T-helper 1 cell treated with Interleukin-12 subunit alpha and Interleukin-12 subunit beta and Interleukin-4 antibody, amounts not matched to agents 30 ng/mL and 1 ng/mL, for 36 hours (primary cell): ENCODE data around the gene NAA40. TPM values are rescaled to one million over a fixed set of nuclear protein-coding genes. Genes with fewer than 3 reads are reported as not detected.

Experiments used
- intact Hi-C: fragments of 100-400 bp; cut with micrococcal nuclease; formaldehyde crosslinking; loops from one replicate; pipeline ENCODE4 v1.15.1; 2024
- total RNA-seq: library from RNA; stranded (reverse); gene quantifications from 2 replicates; pipeline ENCODE4 v1.2.3, GENCODE V29; 2022

The NAA40 gene
- total RNA-seq, result 32.2 and 34.7 TPM in 2 replicates

DNA sequence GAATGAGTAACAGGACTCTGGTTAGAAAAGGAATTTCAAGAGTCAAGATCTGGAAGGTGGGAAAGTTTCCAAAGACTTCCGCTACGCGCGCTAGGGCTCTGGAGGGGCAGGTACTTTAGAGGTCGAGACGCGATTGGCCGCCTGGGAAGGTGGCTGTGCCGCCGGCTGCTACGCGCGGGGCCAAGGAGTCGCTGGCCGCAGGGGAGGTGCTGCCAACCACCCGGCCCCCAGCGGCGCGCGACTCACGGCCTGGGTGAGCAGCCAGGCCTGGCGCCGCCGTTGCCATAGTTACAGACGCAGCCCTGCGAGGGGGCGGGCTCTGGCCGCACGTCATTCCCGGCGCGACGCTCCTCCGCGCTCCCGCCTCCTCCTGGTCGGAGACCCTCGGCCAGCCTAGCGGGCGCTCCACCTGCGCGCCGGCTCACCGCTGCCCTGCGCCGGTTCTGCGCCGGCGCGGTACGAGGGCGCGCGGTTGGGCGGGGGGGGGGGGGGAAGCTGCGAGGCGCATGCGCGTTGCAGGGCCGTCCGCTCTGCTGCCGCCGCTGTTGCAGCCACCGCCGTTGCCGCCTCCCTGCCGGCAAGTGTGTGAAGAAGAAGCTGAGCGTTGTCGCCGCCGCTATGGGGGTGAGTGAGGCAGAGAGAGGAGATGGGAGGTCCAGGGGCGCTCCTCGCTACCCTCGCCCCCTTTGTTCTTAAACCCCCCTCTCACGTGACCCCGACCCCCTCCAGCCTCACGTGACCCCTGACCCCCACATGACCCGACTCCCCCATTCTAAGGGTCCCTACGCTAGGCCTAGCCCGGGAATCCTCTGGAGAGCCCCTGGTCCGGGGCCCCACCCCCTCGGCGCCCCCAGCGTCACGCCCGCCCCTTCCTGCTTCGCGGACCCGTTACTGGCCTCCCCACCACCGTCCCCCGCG lies at the start of gene NAA40:
Gene NAA40, plus strand, starts transcription at position 524 of the 918 bp plus-strand sequence. Its CDS starts 95 bp downstream, at position 619.
- intact Hi-C loops, result loop anchor here (1.0 to 2.0 kb wide), 9 partner anchors 20 to 331 kb away; partner anchors contain the start of genes COX8A, OTUB1 and STIP1

DNA sequence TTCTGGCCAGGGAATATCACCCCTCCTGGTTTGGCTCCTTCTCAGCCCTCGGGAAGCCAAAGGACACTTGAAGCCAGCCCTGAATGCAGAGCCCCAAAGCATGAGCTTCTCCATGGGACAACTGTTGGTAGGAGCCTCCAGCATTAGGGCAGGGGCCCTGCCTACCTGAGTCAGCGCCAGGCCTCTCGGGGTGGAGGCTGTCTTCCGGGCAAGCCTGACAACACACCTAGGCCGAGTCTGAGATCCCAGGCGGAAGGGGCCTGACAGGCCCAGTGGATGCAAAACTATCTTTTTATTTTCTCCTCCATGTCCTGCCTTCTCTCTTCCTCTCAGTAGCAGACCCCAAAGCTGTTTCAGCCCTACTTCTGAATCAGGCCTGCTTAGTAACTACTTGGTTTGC lies 49.5 kb upstream of the NAA40 start:
- intact Hi-C loops, result loop anchor here (2.0 kb wide), 1 partner anchor 75 kb away; no protein-coding TSS in a partner anchor

DNA sequence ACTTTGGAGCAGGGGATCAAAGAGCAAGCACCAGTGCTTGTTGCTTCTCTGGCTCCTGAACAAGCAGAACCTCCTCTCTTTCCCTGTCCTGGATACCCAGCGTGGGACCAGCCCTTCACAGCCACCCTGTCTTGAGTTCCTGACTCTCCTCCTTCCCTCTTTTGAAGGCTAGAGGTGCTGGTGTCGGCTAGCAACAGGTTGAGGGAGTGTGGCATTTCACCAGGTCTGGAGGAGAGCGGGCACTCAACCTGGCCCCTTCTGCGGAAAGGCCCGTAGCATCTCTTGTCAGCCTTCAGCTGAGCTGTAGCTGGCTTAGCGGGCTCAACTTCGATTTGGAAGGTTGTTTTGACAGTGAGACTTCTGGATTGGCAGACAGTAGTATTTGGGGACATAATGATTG lies 48.4 kb upstream of the NAA40 start:
- intact Hi-C loops, result no loop called here

GRCh38 chr11:63892228-63892627 lies 46.6 kb upstream of the NAA40 start:
- intact Hi-C loops, result no loop called here

- intact Hi-C loops, result no loop called here
Observed at GRCh38 chr11:63893355-63893754, 45.4 kb upstream of the NAA40 start.

- intact Hi-C loops, result no loop called here
Observed at GRCh38 chr11:63896071-63896470, 42.7 kb upstream of the NAA40 start.

- intact Hi-C loops, result no loop called here
Observed at GRCh38 chr11:63897459-63898146, 41.2 kb upstream of the NAA40 start.

DNA sequence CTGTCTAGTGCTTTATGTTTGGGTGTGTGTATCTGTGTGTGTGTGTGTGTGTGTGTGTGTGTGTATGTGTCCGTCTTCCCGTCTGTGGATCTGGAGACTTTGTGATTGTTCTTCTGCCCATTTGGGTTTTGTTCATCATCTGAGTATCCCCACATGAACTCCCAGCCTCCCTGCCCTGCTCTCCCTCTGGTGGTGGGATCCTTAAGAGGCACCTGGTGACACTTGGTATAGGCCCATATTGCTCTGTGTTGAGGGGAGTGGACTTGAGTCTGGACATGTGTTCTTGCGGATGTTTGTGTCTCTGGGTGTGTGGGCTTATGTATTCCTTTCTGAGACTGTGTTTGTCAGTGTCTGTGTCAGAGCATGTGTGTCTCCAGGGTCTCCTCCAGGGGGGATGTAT lies 37.1 kb upstream of the NAA40 start:
- intact Hi-C loops, result loop anchor here (1.0 kb wide), 1 partner anchor 64 kb away; no protein-coding TSS in a partner anchor

DNA sequence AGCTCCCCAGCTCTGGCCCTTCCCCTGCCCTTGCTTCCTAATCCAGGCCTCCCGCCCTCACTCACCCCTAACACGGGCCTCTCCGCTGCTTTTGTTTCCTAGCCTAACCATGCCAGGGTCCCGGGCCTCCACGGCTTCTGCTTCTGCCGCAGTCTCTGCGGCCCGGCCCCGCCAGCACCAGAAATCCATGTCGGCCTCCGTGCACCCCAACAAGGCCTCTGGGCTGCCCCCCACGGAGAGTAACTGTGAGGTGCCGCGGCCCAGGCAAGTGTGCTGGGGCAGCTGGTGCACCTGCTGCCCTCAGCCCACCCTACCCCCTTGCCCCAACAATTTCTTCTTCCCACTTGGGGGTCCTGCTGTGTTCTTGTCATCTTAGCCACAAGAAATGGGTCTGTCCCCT lies 34.9 kb upstream of the NAA40 start:
- intact Hi-C loops, result no loop called here

DNA sequence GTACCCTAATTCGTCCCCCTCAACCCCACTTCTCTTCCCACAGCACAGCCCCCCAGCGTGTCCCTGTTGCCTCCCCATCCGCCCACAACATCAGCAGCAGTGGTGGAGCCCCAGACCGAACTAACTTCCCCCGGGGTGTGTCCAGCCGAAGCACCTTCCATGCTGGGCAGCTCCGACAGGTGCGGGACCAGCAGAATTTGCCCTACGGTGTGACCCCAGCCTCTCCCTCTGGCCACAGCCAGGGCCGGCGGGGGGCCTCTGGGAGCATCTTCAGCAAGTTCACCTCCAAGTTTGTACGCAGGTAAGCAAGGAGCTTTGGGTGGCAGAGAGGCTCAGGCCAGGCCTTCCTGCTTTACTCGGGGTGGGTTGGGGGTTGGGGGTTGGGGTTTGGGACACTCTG lies 34.1 kb upstream of the NAA40 start:
- intact Hi-C loops, result no loop called here

DNA sequence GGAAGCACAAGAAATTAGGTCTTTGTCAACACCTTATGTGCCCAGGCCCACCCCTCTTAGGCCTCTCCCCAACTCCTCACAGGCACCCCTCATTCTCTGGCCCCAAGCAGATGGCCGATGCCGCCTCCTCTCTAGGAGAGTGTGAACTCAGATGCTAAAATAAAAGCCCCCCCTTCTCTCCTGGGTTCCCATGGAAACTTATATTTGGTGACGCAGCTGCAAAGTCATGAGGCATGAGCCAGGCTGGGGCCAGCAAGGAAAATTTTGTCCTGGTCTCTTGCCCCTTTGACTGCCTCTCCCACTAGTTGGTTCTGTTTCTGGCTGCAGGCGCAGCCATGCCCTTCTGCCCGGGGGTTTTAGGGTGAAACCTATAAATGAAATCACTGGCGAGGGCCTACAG lies 33.6 kb upstream of the NAA40 start:
- intact Hi-C loops, result no loop called here

- intact Hi-C loops, result loop anchor here (1.0 kb wide), 1 partner anchor 69 kb away; no protein-coding TSS in a partner anchor
Observed at GRCh38 chr11:63906087-63906486, 32.7 kb upstream of the NAA40 start.

- intact Hi-C loops, result loop anchor here (1.0 kb wide), 1 partner anchor 69 kb away; no protein-coding TSS in a partner anchor
Observed at GRCh38 chr11:63906585-63906984, 32.2 kb upstream of the NAA40 start.

- intact Hi-C loops, result no loop called here
Observed at GRCh38 chr11:63907063-63907462, 31.7 kb upstream of the NAA40 start.

- intact Hi-C loops, result no loop called here
Observed at GRCh38 chr11:63907808-63908530, 30.8 kb upstream of the NAA40 start.

DNA sequence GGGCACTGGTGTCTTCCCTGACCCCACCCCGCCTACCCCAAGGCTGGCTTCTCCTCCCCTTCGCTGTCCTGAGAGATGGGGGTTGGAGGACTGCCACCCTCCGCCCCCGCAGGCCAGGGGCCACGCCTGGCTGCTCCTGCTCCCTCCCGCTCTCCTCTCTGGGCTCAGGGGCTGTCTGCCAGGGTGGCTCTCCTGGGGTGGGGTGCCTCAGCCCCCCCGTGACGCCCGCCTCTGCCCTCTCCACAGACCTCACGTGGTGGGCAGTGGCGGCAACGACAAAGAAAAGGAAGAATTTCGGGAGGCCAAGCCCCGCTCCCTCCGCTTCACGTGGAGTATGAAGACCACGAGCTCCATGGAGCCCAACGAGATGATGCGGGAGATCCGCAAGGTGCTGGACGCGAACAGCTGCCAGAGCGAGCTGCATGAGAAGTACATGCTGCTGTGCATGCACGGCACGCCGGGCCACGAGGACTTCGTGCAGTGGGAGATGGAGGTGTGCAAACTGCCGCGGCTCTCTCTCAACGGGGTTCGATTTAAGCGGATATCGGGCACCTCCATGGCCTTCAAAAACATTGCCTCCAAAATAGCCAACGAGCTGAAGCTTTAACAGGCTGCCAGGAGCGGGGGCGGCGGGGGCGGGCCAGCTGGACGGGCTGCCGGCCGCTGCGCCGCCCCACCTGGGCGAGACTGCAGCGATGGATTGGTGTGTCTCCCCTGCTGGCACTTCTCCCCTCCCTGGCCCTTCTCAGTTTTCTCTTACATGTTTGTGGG lies 30.0 kb upstream of the NAA40 start:
- intact Hi-C loops, result no loop called here

DNA sequence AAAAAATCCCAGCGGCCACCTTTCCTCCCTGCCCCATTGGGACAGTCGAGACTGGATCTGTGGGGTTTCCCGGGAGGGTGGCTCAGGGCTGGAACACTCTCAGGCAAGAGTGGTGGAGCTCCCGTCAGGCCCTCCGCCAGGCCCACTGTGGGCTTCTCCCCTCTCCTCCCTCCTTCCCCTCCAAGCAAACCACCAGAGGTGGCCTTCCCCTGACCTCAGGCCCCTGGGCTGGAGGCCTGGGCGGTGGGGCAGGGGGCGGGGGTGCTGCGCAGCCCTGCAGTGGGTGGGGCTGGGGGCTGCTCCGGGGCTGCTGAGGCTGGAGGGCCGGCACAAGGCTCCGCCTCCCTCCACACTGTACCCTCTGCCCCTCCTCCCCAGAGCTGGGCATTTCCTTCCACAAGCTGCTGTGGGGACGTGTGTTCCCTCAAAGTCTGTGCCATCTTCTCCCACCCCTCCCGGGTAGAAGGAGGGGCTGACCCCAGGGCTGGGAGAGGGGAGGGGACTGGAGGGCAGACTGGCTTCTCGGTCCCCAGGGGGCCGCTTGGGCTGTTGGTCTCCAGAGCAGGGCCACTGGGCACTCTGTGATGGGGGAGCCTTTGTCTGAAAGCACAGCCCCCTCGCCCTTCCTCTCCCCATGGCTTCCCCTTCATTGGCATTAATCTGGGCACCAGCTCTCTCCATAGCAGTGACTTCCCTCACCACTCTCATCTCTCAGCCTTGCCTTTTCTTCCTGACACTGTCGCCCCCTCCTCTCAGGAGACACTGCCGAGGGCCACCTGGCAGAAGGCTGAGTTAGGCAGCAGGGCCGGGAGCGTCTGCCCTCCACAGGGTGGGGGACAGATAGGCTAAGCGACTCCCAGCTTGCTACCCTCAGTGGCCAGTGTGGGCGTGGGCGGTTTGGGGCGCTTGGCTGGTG lies 29.0 kb upstream of the NAA40 start:
- intact Hi-C loops, result no loop called here

GRCh38 chr11:63910675-63911074 lies 28.1 kb upstream of the NAA40 start:
- intact Hi-C loops, result no loop called here

DNA sequence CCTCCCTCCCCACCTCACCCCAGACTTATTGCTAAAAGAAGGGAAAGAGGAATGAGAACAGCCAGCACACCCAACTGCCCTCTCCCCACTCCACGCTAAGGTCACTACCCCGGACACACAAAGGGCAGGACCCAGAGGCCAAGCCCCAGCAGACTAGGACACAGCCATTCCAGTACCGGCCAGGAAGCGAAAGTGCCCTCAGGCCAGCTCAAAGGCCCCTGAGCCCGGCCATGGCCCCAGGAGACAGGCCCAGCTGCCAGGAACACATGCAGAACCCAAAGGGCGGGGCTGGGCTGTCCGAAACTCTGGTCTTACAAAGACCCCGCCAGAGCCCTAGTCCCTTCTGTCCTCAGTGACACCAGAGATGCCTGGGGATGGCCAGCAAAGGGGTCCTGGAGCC lies 27.4 kb upstream of the NAA40 start:
- intact Hi-C loops, result no loop called here

GRCh38 chr11:63911876-63912275 lies 26.9 kb upstream of the NAA40 start:
- intact Hi-C loops, result no loop called here
